ENCODE data around the gene TCTA. TPM values are rescaled to one million over a fixed set of nuclear protein-coding genes. Genes with fewer than 3 reads are reported as not detected.

The TCTA gene
- total and polyA plus RNA-seq, 2 of the 8 experiments (the other 6 are each of a cell fraction or from before 2014, with no cell fraction given), result 6.2 to 11.0 TPM

GRCh38 chr3:49428752-49429080 is 16.5 kb downstream of the TCTA start:
- Histone ChIP-seq H3K36me3 (ENCODE audit: control insufficient read depth in 2 of 4, insufficient read depth in 4 of 4, low read length in 3 of 4) (no peaks in the 10 kb centered on the region; a peak in 1 of 8 replicates), H3K56ac (replicated peaks; ENCODE audit: insufficient read length, low read depth, low read length) (no peak overlapping the region), H3K9me3 (ENCODE audit: insufficient read depth in 2 of 2, low read depth in 1 of 2, low read length in 1 of 2) (no peaks in the 10 kb centered on the region), H3K4me3 (ENCODE audit: extremely low read depth in 1 of 4, insufficient read depth in 2 of 4, low read depth in 3 of 4, low read length in 4 of 4) (peak overlapping the region; percentile 52 to 84 (median 77)), H4K20me1 (replicated peaks in 1 of 2; ENCODE audit: control insufficient read depth in 1 of 2, insufficient read depth in 2 of 2, low read length in 2 of 2) (peaks cover 0 to 2% of the 10 kb centered on the region in 2 experiments), H3K79me2 (ENCODE audit: control insufficient read depth in 1 of 2, insufficient read depth in 2 of 2, low read length in 2 of 2) (no peaks in the 10 kb centered on the region), H2AK5ac (ENCODE audit: low read depth, low read length) (no peak overlapping the region), H3K79me1 (ENCODE audit: low read depth, low read length) (no peaks in the 10 kb centered on the region), H2BK20ac (ENCODE audit: low read length) (no peak overlapping the region), H3K23ac (ENCODE audit: insufficient read length) (no peak overlapping the region), H4K91ac (replicated peaks; ENCODE audit: insufficient read length, low read length) (no peak overlapping the region), H3K4me2 (ENCODE audit: insufficient read depth in 1 of 2, low read depth in 2 of 2, low read length in 2 of 2) (peak overlapping the region; percentile 56 to 81), H3K4me1 (replicated peaks in 1 of 4; ENCODE audit: control insufficient read depth in 3 of 4, insufficient read depth in 4 of 4, low read length in 3 of 4) (no peaks in the 10 kb centered on the region; a peak in 1 of 7 replicates), H2BK5ac (ENCODE audit: low read depth, low read length) (no peak overlapping the region), H3K9ac (replicated peaks in 1 of 4; ENCODE audit: extremely low read depth in 1 of 4, low read depth in 3 of 4, low read length in 3 of 4) (peak overlapping the region in 2 of 4 experiments; percentile 66 to 72; a peak in 2 of 7 replicates), H3K18ac (ENCODE audit: extremely low read depth, low read length) (no peak overlapping the region), H2AFZ (ENCODE audit: low read length) (peak overlapping the region; percentile 80; the same call in 1 of the 2 replicates), H3K4ac (replicated peaks; ENCODE audit: insufficient read length, low read depth, low read length) (no peak overlapping the region), H3K27me3 (replicated peaks in 1 of 4; ENCODE audit: control insufficient read depth in 3 of 4, extremely low read depth in 1 of 4, insufficient read depth in 3 of 4, low read length in 3 of 4) (no peaks in the 10 kb centered on the region), H2BK120ac (replicated peaks; ENCODE audit: low read depth, low read length) (no peak overlapping the region), H3K23me2 (ENCODE audit: low read depth, low read length) (peaks cover 3% of the 10 kb centered on the region; the same call in 1 of the 2 replicates), H2BK15ac (ENCODE audit: low read length) (no peak overlapping the region), H2BK12ac (ENCODE audit: low read depth, low read length) (no peak overlapping the region), H4K5ac (ENCODE audit: insufficient read length, low read depth, low read length) (no peak overlapping the region), H3K27ac (ENCODE audit: low read depth, low read length) (no peak overlapping the region), H4K8ac (ENCODE audit: extremely low read depth, insufficient read depth, low read length) (peak overlapping the region; percentile 68), H3K14ac (ENCODE audit: insufficient read length) (no peak overlapping the region)
- CTCF ChIA-PET (ENCODE audit: partially characterized antibody), result interaction anchor here (0.6 to 2.2 kb wide), 5 partner anchors 9 to 108 kb away, joined by 3 to 7 read pairs (median 4); no protein-coding TSS in a partner anchor
- FAIRE-seq, result no peak
- POLR2A ChIA-PET (ENCODE audit: partially characterized antibody), result interaction anchor here (0.6 to 4.5 kb wide), 14 partner anchors 9 to 474 kb away, joined by 3 to 26 read pairs (median 4); partner anchors contain the start of genes DAG1, RHOA, TCTA and USP4
- WGBS, 2 experiments (ENCODE audit: extremely low coverage in 1 of 2, insufficient coverage in 1 of 2, insufficient read length in 1 of 2, insufficient replicate concordance in 2 of 2, low coverage in 1 of 2, low lambda C conversion rate in 2 of 2, missing lambda C conversion rate in 1 of 2), result 11% methylated on average over 8 of the region's 9 CpGs; no CpG with 5 or more reads in 1 of the 2 experiments
- DNase-seq (ENCODE audit: low read depth in 1 of 2, low spot score in 2 of 2), result no peak
- TF ChIP-seq GABPA (IDR thresholded peaks at IDR 0.05; ENCODE audit: borderline replicate concordance, insufficient read depth, low read length), result no peak
